GM12878 (cell line): ENCODE measurements around the gene ULK4. TPM values are rescaled to one million over a fixed set of nuclear protein-coding genes. Genes with fewer than 3 reads are reported as not detected.

Source experiments
- CBX5 ChIP-seq: sonication (generic); IDR thresholded peaks from 2 replicates; pipeline ENCODE4 v1.6.1; 2016; ENCODE audit warnings: low read depth, moderate library complexity, mild to moderate bottlenecking, inconsistent platforms
- KAT2A ChIP-seq: conservative IDR thresholded peaks from 2 replicates; pipeline ENCODE4 v1.6.1; 2011; ENCODE audit warnings: low read depth, low read length; ENCODE audit not compliant: control insufficient read depth
- MEF2A ChIP-seq: IDR thresholded peaks from 2 replicates; pipeline ENCODE4 v1.6.1; 2011; ENCODE audit warnings: low read depth, mild to moderate bottlenecking, low read length, moderate library complexity; ENCODE audit not compliant: insufficient read depth
- NR2C1 ChIP-seq: fragments of 450-650 bp; IDR thresholded peaks from 2 replicates; pipeline ENCODE4 v1.6.1; 2017; ENCODE audit warnings: antibody characterized with exemption, mild to moderate bottlenecking, moderate library complexity
- PAX8 ChIP-seq: fragments of 450-650 bp; IDR thresholded peaks from 2 replicates; pipeline ENCODE4 v1.6.1; 2017; ENCODE audit warnings: mild to moderate bottlenecking, moderate library complexity
- POLR2AphosphoS2 ChIP-seq: IDR thresholded peaks from 2 replicates; pipeline ENCODE4 v1.6.1; 2011; ENCODE audit warnings: low read depth, mild to moderate bottlenecking, low read length, improper control_type of control experiment, moderate library complexity
- POLR2AphosphoS5 ChIP-seq: IDR thresholded peaks from 2 replicates; pipeline ENCODE4 v1.6.1; 2011; ENCODE audit warnings: mild to moderate bottlenecking, low read length, inconsistent platforms
- SPI1 ChIP-seq: IDR thresholded peaks from 2 replicates; pipeline ENCODE4 v1.6.1; 2011; ENCODE audit warnings: low read depth, mild to moderate bottlenecking, low read length, moderate library complexity, borderline replicate concordance; ENCODE audit not compliant: insufficient read depth
- STAT1 ChIP-seq: fragments of 450-650 bp; conservative IDR thresholded peaks from 2 replicates; pipeline ENCODE4 v1.6.1; 2014; ENCODE audit warnings: antibody characterized with exemption, mild to moderate bottlenecking
- TCF3 ChIP-seq: IDR thresholded peaks from 2 replicates; pipeline ENCODE4 v1.6.1; 2012; ENCODE audit warnings: low read depth, mild to moderate bottlenecking, low read length, borderline replicate concordance; ENCODE audit not compliant: insufficient read depth
- ZNF622 ChIP-seq: fragments of 450-650 bp; IDR thresholded peaks from 2 replicates; pipeline ENCODE4 v1.6.1; 2017; ENCODE audit warnings: mild to moderate bottlenecking, inconsistent platforms
- ZSCAN29 ChIP-seq: fragments of 450-650 bp; IDR thresholded peaks from 2 replicates; pipeline ENCODE4 v1.6.1; 2017; ENCODE audit warnings: mild to moderate bottlenecking, moderate library complexity
- polyA plus RNA-seq, 11 experiments: library from polyadenylated mRNA; depleted of rRNA in 4 of 11; unstranded in 6 of 11; stranded (reverse) in 5 of 11; fragments of >200 nt; fragmentation: Nextera tagmentation in 4 of 11; fragmentation: Illumina TruSeq in 1 of 11; extraction: Ambion mirVana in 4 of 11; extraction: Trizol in 1 of 11; gene quantifications; 1 replicate in 1 of 11; 2 replicates in 10 of 11; pipeline versions ENCODE4 v1.2.1 to v1.2.3, GENCODE V29; 2011 to 2016; ENCODE audit warnings: inconsistent platforms in 2 of 11, missing spikeins in 2 of 11, low read depth in 1 of 11
- total RNA-seq, 4 experiments: library from RNA; depleted of rRNA in 3 of 4; stranded (reverse); fragments of >200 nt in 3 of 4; fragmentation: Illumina TruSeq in 1 of 4; extraction: Trizol in 1 of 4; gene quantifications; 2 replicates each; pipeline versions ENCODE4 v1.2.1 to v1.2.3, GENCODE V29; 2013 to 2021
- TF ChIP-seq, protein P1 (sequence below): fragments of 450-650 bp; conservative IDR thresholded peaks from 2 replicates; pipeline ENCODE4 v1.6.1; 2017; ENCODE audit warnings: mild to moderate bottlenecking, moderate library complexity
- TF ChIP-seq, protein P2 (sequence below): IDR thresholded peaks from 2 replicates; pipeline ENCODE4 v1.6.1; 2012; ENCODE audit warnings: low read depth, low read length, improper control_type of control experiment
- TF ChIP-seq, protein P3 (sequence below): IDR thresholded peaks from 2 replicates; pipeline ENCODE4 v1.6.1; 2011; ENCODE audit warnings: borderline replicate concordance, low read depth, mild to moderate bottlenecking, moderate library complexity, mixed read lengths, low read length; ENCODE audit not compliant: insufficient read depth; ENCODE audit errors: extremely low read length
- TF ChIP-seq, protein P4 (sequence below): fragments of 450-650 bp; formaldehyde crosslinking; IDR thresholded peaks from 2 replicates; pipeline ENCODE4 v1.4.0; 2020; ENCODE audit warnings: mild to moderate bottlenecking, moderate library complexity
- TF ChIP-seq, protein P5 (sequence below): fragments of 450-650 bp; IDR thresholded peaks from 2 replicates; pipeline ENCODE4 v1.6.1; 2018; ENCODE audit warnings: mild to moderate bottlenecking, low read depth, moderate library complexity; ENCODE audit not compliant: partially characterized antibody

Gene ULK4
- total and polyA plus RNA-seq, 10 of the 15 experiments (the other 5 are each of a cell fraction or from before 2014, with no cell fraction given), result 3.5 to 7.6 (median 6.3) TPM

DNA sequence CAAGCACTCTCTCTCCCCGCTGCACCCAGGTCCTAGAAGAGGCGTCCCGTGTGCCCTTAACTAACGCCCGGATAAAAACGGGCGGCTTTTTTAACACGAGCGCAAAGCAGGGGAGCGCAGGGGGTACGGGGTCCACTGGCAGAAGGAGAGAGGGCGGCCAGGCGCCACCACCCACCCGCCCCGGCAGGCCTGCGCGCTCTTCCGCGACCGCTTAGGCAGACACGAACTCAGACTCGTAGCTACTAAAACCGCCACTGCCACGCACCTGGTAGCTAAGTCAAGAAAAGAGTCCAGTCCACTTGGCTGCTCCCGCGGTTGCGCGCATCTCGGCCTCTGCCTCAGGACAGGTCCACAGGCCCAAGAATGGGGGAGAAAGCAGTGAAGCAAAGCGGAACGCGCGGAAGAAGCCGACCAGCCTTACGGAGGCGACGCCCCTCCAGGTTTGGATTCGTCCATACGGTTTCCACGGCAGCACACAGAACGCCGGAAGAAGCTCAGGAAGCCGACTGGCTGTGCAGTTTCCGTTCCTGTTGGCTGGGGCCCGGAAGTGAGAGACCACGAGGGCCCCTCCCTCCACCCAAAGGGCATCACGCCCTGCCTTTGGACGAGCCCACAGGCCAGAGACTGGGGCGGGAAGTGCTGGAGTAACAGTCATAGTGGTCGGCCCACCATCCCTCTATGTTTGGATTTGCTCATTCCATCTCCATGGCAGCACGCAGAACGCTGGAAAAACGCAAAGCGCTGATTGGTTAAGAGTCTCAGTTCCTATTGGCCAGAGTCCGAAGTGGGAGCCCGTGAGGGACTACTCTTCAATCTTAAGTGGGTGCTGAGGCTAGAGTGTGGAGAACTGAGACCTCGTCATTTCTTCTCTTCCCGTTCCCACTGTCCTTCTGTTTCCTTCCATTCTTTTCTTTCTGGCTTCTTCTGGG is at the start of gene ULK4 (continued):
- TF ChIP-seq, protein P1, sequence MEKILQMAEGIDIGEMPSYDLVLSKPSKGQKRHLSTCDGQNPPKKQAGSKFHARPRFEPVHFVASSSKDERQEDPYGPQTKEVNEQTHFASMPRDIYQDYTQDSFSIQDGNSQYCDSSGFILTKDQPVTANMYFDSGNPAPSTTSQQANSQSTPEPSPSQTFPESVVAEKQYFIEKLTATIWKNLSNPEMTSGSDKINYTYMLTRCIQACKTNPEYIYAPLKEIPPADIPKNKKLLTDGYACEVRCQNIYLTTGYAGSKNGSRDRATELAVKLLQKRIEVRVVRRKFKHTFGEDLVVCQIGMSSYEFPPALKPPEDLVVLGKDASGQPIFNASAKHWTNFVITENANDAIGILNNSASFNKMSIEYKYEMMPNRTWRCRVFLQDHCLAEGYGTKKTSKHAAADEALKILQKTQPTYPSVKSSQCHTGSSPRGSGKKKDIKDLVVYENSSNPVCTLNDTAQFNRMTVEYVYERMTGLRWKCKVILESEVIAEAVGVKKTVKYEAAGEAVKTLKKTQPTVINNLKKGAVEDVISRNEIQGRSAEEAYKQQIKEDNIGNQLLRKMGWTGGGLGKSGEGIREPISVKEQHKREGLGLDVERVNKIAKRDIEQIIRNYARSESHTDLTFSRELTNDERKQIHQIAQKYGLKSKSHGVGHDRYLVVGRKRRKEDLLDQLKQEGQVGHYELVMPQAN, result peak; percentile 98
- TF ChIP-seq POLR2AphosphoS2, result no peak; the same call in 1 of the 2 replicates
- 0 out of 2 replicates have a peak, but pooled peaks have one; percentile 88 for TF ChIP-seq STAT1
- no peak for TF ChIP-seq KAT2A
- TF ChIP-seq, protein P2, sequence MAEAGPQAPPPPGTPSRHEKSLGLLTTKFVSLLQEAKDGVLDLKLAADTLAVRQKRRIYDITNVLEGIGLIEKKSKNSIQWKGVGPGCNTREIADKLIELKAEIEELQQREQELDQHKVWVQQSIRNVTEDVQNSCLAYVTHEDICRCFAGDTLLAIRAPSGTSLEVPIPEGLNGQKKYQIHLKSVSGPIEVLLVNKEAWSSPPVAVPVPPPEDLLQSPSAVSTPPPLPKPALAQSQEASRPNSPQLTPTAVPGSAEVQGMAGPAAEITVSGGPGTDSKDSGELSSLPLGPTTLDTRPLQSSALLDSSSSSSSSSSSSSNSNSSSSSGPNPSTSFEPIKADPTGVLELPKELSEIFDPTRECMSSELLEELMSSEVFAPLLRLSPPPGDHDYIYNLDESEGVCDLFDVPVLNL, result peak; percentile 36; the same call in 1 of the 2 replicates
- TF ChIP-seq, protein P3, sequence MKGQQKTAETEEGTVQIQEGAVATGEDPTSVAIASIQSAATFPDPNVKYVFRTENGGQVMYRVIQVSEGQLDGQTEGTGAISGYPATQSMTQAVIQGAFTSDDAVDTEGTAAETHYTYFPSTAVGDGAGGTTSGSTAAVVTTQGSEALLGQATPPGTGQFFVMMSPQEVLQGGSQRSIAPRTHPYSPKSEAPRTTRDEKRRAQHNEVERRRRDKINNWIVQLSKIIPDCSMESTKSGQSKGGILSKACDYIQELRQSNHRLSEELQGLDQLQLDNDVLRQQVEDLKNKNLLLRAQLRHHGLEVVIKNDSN, result peak; percentile 54
- TF ChIP-seq, protein P4, sequence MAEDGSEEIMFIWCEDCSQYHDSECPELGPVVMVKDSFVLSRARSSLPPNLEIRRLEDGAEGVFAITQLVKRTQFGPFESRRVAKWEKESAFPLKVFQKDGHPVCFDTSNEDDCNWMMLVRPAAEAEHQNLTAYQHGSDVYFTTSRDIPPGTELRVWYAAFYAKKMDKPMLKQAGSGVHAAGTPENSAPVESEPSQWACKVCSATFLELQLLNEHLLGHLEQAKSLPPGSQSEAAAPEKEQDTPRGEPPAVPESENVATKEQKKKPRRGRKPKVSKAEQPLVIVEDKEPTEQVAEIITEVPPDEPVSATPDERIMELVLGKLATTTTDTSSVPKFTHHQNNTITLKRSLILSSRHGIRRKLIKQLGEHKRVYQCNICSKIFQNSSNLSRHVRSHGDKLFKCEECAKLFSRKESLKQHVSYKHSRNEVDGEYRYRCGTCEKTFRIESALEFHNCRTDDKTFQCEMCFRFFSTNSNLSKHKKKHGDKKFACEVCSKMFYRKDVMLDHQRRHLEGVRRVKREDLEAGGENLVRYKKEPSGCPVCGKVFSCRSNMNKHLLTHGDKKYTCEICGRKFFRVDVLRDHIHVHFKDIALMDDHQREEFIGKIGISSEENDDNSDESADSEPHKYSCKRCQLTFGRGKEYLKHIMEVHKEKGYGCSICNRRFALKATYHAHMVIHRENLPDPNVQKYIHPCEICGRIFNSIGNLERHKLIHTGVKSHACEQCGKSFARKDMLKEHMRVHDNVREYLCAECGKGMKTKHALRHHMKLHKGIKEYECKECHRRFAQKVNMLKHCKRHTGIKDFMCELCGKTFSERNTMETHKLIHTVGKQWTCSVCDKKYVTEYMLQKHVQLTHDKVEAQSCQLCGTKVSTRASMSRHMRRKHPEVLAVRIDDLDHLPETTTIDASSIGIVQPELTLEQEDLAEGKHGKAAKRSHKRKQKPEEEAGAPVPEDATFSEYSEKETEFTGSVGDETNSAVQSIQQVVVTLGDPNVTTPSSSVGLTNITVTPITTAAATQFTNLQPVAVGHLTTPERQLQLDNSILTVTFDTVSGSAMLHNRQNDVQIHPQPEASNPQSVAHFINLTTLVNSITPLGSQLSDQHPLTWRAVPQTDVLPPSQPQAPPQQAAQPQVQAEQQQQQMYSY (CRISPR knock-in tag), result no peak
- TF ChIP-seq TCF3, result peak; percentile 48; the same call in 1 of the 2 replicates
- TF ChIP-seq, protein P5, sequence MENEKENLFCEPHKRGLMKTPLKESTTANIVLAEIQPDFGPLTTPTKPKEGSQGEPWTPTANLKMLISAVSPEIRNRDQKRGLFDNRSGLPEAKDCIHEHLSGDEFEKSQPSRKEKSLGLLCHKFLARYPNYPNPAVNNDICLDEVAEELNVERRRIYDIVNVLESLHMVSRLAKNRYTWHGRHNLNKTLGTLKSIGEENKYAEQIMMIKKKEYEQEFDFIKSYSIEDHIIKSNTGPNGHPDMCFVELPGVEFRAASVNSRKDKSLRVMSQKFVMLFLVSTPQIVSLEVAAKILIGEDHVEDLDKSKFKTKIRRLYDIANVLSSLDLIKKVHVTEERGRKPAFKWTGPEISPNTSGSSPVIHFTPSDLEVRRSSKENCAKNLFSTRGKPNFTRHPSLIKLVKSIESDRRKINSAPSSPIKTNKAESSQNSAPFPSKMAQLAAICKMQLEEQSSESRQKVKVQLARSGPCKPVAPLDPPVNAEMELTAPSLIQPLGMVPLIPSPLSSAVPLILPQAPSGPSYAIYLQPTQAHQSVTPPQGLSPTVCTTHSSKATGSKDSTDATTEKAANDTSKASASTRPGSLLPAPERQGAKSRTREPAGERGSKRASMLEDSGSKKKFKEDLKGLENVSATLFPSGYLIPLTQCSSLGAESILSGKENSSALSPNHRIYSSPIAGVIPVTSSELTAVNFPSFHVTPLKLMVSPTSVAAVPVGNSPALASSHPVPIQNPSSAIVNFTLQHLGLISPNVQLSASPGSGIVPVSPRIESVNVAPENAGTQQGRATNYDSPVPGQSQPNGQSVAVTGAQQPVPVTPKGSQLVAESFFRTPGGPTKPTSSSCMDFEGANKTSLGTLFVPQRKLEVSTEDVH, result peak; percentile 91
- no peak for TF ChIP-seq ZSCAN29
- peak; percentile 37; the same call in 1 of the 2 replicates for TF ChIP-seq SPI1
- TF ChIP-seq MEF2A, result peak; percentile 61; the same call in 1 of the 2 replicates
- peak; percentile 45; the same call in 1 of the 2 replicates for TF ChIP-seq POLR2AphosphoS5
- no peak for TF ChIP-seq ZNF622
- TF ChIP-seq NR2C1, result 0 out of 2 replicates have a peak, but pooled peaks have one; percentile 10
- TF ChIP-seq PAX8, result peak; percentile 90
- TF ChIP-seq CBX5, result no peak
